ENCODE data around the gene AKT2. TPM values are rescaled to one million over a fixed set of nuclear protein-coding genes. Genes with fewer than 3 reads are reported as not detected.

The AKT2 gene
- total and polyA plus RNA-seq, 5 experiments from 2014 or later, result 21.5 to 210 (median 26.9) TPM

DNA sequence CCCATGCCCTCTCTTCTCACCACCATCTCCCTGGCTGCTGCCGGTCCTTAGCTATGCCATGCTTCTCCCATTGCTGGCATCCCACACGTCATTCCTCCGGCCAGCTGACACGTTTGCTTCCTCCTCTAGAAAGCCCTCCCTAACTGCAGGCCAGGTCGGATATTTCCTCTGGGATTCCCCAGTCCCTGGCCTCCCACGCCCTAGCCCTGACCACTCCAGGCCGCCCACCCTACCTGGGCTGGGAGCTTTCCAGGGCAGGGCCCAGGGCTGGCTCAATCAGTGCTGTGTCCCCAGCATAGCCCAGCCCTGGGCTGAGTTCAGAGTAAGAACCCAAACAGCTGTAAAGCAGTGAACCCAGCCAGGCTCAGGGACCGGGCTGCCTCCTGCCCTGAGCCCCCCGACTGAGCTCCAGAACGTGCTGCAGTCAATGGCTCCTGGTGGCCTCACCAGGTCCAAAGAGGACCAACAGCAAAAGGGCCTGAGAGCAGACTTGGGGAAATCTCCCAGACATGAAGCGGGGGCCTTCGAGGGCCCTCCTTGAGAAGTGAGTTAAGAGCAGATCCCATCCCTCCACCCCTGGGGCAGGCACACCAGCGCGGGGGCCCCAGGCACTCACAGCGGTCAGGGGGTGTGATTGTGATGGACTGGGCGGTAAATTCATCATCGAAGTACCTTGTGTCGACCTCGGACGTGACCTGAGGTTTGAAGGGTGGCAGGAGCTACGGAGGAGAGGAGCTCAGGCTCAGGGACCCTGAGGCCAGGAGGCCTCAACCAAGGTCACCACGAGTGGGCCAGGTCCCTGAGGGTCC is 50.5 kb downstream of the AKT2 start:
- no peak for ATAC-seq

DNA sequence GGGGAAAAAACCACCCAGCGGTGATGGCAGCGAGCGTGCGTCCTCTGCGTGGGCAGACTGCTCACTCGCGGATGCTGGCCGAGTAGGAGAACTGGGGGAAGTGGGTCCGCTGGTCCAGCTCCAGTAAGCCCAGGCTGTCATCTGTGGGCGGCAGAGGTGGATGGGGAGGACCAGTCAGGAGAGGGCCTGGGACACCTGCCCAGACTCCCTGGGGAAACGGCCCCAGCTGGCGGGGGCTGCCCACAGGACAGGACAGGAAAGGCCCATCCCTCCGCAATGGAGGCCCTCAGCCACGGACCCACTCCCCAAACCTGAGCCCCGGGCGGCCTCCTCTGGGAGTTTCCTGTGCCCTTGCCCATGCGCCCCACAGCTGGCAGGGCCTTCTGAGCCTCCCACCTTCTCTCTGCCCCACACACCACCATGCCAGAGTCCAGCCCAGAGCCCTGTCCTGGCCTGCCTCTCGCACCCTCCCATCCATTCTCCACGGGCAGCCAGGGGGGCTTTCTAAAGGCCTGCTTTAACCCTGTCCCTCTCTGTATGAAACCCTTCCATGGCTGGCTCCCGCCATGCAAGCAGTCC is 51.2 kb downstream of the AKT2 start:
- peak overlapping the region in 1 of 10 donors; percentile 60 for H3K4me3 Mint-ChIP-seq
- POLR2A ChIA-PET, result interaction anchor here (0.6 kb wide), 1 partner anchor 52 kb away, joined by 5 read pairs; no protein-coding TSS in a partner anchor
- no peaks in the 10 kb centered on the region for H3K27me3 Mint-ChIP-seq
- ATAC-seq (no peak), DNase-seq (no peak)
- peaks cover 10 to 15% (median 11%) of the 10 kb centered on the region in 4 donors for H3K4me1 Mint-ChIP-seq
- no peaks in the 10 kb centered on the region for H3K9me3 Mint-ChIP-seq
- H3K27ac Mint-ChIP-seq, result peak overlapping the region in 1 of 10 donors; percentile 27
- H3K36me3 Mint-ChIP-seq, result peaks cover 0 to 38% (median 7%) of the 10 kb centered on the region in 3 donors

More for the DNA sequence above, 50.5 kb downstream of the AKT2 start:
- Mint-ChIP-seq H3K27me3 (no peaks in the 10 kb centered on the region), H3K4me3 (no peak overlapping the region), H3K36me3 (peaks cover 0 to 45% (median 7%) of the 10 kb centered on the region in 3 donors), H3K9me3 (no peaks in the 10 kb centered on the region), H3K27ac (peak overlapping the region in 3 of 10 donors; percentile 27 to 29 (median 28)), H3K4me1 (peaks cover 4 to 8% (median 7%) of the 10 kb centered on the region in 4 donors)
- no peak for DNase-seq
- POLR2A ChIA-PET, result no interaction called here

DNA sequence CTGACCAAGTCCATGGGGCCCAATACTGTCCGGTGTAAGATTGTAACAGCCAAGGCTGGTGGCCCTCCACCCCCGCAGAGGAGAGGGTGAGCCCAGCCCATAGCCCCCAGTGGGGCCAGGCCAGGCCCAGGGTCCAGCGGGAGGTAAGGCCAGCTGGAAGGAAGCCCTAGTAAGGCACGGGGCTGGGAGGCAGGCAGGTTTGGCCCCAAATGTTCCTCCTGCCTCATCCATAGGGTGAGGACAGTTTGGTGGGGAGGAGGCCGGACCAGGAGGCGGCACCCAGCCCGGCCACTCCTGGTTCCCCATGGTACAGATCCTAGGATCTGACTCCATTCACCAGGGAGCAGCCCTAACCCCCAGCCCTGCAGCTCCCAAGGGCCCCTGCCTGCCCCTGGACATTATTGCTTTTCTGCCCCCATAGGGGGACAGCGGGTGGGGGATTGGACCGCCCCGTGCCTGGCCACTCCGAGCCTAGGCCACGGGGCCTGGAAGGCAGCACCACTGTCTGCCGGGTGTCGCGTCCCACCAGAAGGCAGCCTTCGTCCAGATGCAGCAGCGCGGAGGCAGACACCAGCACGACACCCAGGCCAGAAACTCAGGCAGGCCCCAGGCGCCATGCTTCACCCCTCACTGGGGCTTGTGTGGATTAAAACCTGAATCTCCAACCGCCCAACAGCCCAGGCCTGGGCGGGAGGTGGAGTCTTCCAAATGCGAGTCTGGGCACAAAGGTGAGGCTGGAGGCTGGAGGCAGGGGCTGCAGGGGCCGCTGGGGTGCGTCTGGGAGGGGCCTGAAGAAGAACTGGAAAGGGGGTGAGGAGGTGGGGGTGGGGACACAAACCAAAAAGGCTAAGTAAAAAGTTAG is 52.0 kb downstream of the AKT2 start:
- Mint-ChIP-seq H3K4me3 (no peak overlapping the region), H3K27me3 (no peaks in the 10 kb centered on the region), H3K27ac (no peak overlapping the region), H3K9me3 (no peaks in the 10 kb centered on the region), H3K36me3 (peaks cover 0 to 32% (median 7%) of the 10 kb centered on the region in 3 donors), H3K4me1 (peaks cover 10 to 18% (median 13%) of the 10 kb centered on the region in 4 donors)
- ATAC-seq, result no peak
- POLR2A ChIA-PET, result no interaction called here
- no peak for DNase-seq

DNA sequence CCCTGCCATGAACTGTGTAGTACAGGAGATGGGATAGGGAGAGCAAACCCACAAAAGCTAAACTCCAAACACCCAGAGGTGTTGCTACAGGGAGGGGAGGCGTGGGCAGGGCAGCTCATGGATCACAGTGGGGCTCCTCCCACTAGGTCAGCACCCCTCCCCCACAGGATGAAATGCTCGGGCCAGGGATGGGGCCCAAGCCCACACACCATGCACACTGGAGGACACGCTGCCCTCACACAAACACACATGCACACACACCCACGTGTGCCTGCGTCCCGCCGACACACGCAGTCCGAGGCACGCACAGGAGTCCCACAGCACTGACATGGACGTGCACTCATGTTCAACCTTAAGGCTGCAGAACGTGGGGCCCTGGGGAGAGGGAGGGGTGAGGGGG is 52.7 kb downstream of the AKT2 start:
- H3K36me3 Mint-ChIP-seq, result peaks cover 0 to 27% (median 7%) of the 10 kb centered on the region in 3 donors
- no peaks in the 10 kb centered on the region for H3K9me3 Mint-ChIP-seq
- H3K4me1 Mint-ChIP-seq, result peaks cover 10 to 19% (median 15%) of the 10 kb centered on the region in 4 donors
- POLR2A ChIA-PET, result no interaction called here
- no peak for DNase-seq
- no peak overlapping the region for H3K4me3 Mint-ChIP-seq
- H3K27ac Mint-ChIP-seq, result no peak overlapping the region
- ATAC-seq, result no peak
- peaks cover 0 to 1% (median 0%) of the 10 kb centered on the region in 5 donors for H3K27me3 Mint-ChIP-seq

DNA sequence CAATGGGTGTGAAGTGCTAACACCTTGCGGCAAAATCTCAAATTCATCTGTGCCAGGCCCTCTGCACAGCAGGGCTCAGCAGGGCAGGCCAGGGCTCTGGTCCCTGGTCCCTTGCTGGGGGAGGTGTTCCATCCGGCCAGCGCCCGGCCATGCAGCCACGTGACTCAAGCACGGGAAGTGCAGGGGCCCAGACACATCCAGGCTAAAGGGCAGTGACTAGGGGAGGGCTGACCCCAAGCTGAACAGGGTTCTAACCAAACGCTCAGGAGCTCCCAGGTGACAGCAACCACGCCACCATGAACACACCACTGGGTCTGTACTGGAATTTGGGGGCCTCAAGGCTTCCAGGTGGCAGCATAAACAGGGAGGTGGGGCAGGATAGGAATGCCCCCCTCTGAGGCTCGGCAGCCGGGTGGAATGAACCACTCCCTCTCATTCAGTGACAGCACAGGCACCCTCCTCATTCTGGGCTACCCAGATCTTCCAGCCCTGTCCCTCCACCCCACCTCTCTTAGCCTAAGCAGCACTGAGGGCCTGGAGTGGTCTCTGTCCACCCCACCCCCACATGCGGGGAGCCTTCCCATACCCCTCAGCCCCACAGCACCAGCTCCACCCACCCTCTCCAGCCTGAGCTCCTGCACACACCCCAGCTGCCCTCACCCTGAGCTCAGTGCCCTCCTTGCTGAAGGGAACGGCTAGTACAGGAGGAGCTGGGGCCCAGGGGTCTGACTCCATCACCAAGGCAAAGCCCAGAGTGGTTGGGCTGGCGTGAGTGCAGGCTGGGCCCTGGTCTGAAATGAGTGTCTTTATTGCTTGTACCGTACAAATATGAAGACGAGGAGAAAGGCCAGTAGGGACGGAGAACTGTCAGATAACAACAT is 53.4 kb downstream of the AKT2 start:
- Mint-ChIP-seq H3K27me3 (peaks cover 0 to 3% (median 0%) of the 10 kb centered on the region in 5 donors), H3K9me3 (no peaks in the 10 kb centered on the region), H3K4me1 (peaks cover 9 to 23% (median 17%) of the 10 kb centered on the region in 4 donors), H3K27ac (peak overlapping the region in 2 of 10 donors; percentile 40 to 53), H3K36me3 (peaks cover 0 to 21% (median 3%) of the 10 kb centered on the region in 3 donors), H3K4me3 (no peak overlapping the region)
- no peak for DNase-seq
- ATAC-seq, result no peak
- POLR2A ChIA-PET, result no interaction called here

DNA sequence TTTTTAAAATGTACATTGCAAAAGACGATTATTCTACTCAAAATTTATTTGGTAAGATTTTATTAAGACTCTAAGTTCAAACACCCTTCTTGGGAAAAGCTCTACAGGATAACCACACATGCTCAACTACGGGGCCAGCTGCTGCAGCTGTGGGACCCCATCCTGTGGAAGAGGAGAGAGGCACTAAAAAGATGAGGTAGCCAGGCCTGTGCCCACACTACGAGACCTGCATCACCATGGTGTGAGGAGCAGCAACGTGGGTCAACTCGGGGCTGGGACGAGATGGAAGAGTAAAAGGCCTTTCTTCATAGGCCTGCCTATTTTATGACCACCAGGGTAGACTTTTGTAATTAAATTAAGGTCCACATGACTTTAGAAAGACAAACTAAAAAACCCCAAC is 54.1 kb downstream of the AKT2 start:
- no peak overlapping the region for H3K4me3 Mint-ChIP-seq
- ATAC-seq, result no peak
- peak overlapping the region in 4 of 10 donors; percentile 27 to 77 (median 60) for H3K27ac Mint-ChIP-seq
- no peaks in the 10 kb centered on the region for H3K9me3 Mint-ChIP-seq
- peaks cover 0 to 17% (median 0%) of the 10 kb centered on the region in 3 donors for H3K36me3 Mint-ChIP-seq
- POLR2A ChIA-PET, result interaction anchor here (0.7 kb wide), 1 partner anchor 91 kb away, joined by 5 read pairs; no protein-coding TSS in a partner anchor
- peaks cover under 1 to 9% (median 1%) of the 10 kb centered on the region in 5 donors for H3K27me3 Mint-ChIP-seq
- H3K4me1 Mint-ChIP-seq, result peaks cover 14 to 27% (median 21%) of the 10 kb centered on the region in 4 donors
- DNase-seq, result no peak

DNA sequence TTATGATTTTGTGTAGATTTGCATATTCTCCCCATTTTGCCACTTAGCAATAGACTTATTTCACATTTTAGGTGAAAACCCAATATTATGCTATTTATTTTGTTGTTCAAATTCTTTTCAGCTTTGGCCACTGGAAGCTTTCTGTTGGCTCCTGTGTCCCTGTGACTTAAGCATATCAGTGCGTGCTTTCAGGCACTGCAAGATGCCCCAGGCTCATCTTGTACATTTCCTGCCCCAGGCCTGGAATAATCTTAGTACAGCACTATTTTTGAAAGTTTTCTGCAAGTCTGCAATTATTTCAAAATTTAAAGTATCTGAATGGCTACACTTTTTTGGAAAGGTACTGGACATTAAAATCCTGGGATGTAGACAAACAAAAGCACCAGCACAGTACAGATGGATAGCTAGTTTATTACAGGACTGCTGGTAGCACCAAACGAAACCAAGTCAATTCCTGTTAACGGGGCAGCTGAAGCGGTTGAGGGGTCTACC is 55.2 kb downstream of the AKT2 start:
- DNase-seq, result no peak
- POLR2A ChIA-PET, result no interaction called here
- Mint-ChIP-seq H3K4me1 (peaks cover 23 to 38% (median 30%) of the 10 kb centered on the region in 4 donors), H3K27me3 (peaks cover 8 to 20% (median 10%) of the 10 kb centered on the region in 5 donors), H3K27ac (peak overlapping the region in 4 of 10 donors; percentile 7 to 60 (median 20)), H3K36me3 (peaks cover 0 to 18% (median 6%) of the 10 kb centered on the region in 3 donors), H3K9me3 (peaks cover 0 to 4% (median 0%) of the 10 kb centered on the region in 9 donors), H3K4me3 (no peak overlapping the region)
- ATAC-seq, result no peak

DNA sequence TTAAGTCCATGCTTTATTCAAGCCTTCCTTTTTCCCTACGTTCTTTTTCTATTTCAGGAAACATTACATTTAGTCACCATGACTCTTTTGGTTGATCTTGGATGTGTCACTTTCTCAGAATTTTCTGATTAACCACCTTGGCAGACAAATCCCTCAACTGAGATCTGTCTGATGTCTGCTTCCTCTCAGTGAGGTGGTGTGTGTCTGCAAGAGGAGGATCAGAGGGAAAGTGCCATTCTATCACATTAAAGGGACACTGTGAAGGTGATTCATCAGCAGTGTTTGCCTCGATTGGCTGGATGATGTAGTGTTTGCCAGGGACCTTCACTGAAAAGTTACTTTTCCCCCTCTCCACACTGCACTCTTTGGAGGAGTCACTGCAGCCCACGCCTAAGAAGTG is 55.7 kb downstream of the AKT2 start:
- POLR2A ChIA-PET, result no interaction called here
- Mint-ChIP-seq H3K4me3 (peak overlapping the region in 1 of 10 donors; percentile 54), H3K4me1 (peaks cover 23 to 40% (median 31%) of the 10 kb centered on the region in 4 donors)

DNA sequence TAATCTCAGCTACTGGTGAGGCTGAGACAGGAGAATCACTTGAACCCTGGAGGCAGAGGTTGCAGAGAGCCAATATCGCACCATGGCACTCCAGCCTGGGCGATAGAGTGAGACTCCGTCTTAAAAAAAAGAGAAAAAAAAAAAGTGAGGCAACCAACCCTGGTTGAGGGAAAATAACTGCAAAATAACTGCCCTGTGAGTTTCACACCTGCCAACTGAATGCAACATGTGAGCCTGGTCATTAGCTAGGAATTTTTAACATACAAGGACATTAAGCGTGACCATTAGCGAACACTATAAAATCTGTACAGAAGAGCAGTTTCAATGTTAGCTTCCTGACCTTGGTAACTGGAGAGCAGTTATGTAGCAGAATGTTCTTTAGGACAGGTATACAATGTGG is 56.3 kb downstream of the AKT2 start:
- peaks cover 8 to 28% (median 19%) of the 10 kb centered on the region in 5 donors for H3K27me3 Mint-ChIP-seq
- H3K4me1 Mint-ChIP-seq, result peaks cover 21 to 41% (median 33%) of the 10 kb centered on the region in 4 donors
- no peak for ATAC-seq
- H3K4me3 Mint-ChIP-seq, result no peak overlapping the region
- peaks cover 0 to 8% (median 6%) of the 10 kb centered on the region in 3 donors for H3K36me3 Mint-ChIP-seq
- no peak for DNase-seq
- H3K27ac Mint-ChIP-seq, result no peak overlapping the region
- peaks cover 0 to 4% (median 0%) of the 10 kb centered on the region in 9 donors for H3K9me3 Mint-ChIP-seq
- POLR2A ChIA-PET, result interaction anchor here (1.3 kb wide), 1 partner anchor 49 kb away, joined by 3 read pairs; no protein-coding TSS in a partner anchor

More for the DNA sequence above, 55.7 kb downstream of the AKT2 start:
- DNase-seq, result no peak
- ATAC-seq, result peak; percentile 58
- peaks cover 8 to 25% (median 15%) of the 10 kb centered on the region in 5 donors for H3K27me3 Mint-ChIP-seq
- H3K36me3 Mint-ChIP-seq, result peaks cover 0 to 14% (median 6%) of the 10 kb centered on the region in 3 donors
- peak overlapping the region in 6 of 10 donors; percentile 7 to 60 (median 34) for H3K27ac Mint-ChIP-seq
- peaks cover 0 to 4% (median 0%) of the 10 kb centered on the region in 9 donors for H3K9me3 Mint-ChIP-seq

DNA sequence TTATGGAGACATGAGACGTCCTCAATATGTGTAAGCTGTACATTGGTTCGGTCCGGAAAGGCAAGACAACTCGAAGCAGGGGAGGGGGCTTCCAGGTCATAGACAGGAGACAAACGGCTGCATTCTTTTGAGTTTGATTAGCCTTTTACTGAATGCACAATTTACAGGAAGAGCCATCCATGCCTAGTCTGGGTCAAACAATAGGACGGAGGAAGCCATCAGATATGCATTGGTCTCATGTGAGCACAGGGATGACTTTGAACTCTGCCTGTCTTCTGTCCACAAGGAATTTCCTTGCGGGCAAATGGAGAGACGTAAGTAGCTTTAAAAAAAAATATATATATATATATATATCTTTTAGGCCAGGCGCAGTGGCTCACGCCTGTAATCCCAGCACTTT is 56.8 kb downstream of the AKT2 start:
- DNase-seq, result no peak
- Mint-ChIP-seq H3K4me1 (peaks cover 21 to 43% (median 35%) of the 10 kb centered on the region in 4 donors), H3K27ac (peak overlapping the region in 1 of 10 donors; percentile 85), H3K4me3 (no peak overlapping the region), H3K27me3 (peaks cover 8 to 28% (median 19%) of the 10 kb centered on the region in 5 donors), H3K36me3 (peaks cover 0 to 6% (median 6%) of the 10 kb centered on the region in 3 donors), H3K9me3 (peaks cover 0 to 4% (median 0%) of the 10 kb centered on the region in 9 donors)
- POLR2A ChIA-PET, result interaction anchor here (1.3 kb wide), 1 partner anchor 50 kb away, joined by 3 read pairs; no protein-coding TSS in a partner anchor
- no peak for ATAC-seq
